ENCODE data around the gene OR5AU1. TPM values are rescaled to one million over a fixed set of nuclear protein-coding genes. Genes with fewer than 3 reads are reported as not detected.

Gene OR5AU1
- total RNA-seq, 1 donor from 2014 or later: not detected

DNA sequence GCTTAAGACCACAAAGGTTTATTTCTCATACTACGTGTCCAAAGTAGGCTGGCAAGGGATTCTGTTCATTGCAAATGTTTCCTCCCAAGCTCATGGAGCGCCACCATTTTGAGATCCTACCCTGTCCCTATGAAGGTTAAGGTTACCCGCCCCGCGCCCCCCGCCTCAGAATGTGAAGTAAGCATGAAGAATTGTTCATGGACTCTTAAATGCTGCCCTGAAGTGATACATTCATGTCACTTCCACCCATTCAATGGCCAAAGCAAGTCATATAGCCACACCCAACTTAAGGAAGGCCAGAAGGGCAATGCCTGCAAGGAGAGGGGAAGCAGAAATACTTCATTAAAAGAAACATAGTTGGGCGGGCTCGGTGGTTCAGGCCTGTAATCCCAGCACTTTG is 50.8 kb downstream of the OR5AU1 start:
- H3K36me3 ChIP-seq (ENCODE audit: insufficient read depth, low read length): no peaks in the 10 kb centered on the region
- H3K4me3 ChIP-seq (ENCODE audit: insufficient read depth, low read depth, low read length): no peak overlapping the region
- Mint-ChIP-seq H3K4me3 (ENCODE audit: unreplicated experiment) (no peak overlapping the region), H3K27ac (ENCODE audit: unreplicated experiment) (no peak overlapping the region), H3K9me3 (ENCODE audit: unreplicated experiment) (no peaks in the 10 kb centered on the region), H3K27me3 (ENCODE audit: low read depth, unreplicated experiment) (no peaks in the 10 kb centered on the region), H3K4me1 (ENCODE audit: low read depth, unreplicated experiment) (peaks cover 50% of the 10 kb centered on the region), H3K36me3 (ENCODE audit: low read depth, unreplicated experiment) (no peaks in the 10 kb centered on the region)
- DNase-seq (ENCODE audit: low read depth): no peak
- TF ChIP-seq, protein P1, sequence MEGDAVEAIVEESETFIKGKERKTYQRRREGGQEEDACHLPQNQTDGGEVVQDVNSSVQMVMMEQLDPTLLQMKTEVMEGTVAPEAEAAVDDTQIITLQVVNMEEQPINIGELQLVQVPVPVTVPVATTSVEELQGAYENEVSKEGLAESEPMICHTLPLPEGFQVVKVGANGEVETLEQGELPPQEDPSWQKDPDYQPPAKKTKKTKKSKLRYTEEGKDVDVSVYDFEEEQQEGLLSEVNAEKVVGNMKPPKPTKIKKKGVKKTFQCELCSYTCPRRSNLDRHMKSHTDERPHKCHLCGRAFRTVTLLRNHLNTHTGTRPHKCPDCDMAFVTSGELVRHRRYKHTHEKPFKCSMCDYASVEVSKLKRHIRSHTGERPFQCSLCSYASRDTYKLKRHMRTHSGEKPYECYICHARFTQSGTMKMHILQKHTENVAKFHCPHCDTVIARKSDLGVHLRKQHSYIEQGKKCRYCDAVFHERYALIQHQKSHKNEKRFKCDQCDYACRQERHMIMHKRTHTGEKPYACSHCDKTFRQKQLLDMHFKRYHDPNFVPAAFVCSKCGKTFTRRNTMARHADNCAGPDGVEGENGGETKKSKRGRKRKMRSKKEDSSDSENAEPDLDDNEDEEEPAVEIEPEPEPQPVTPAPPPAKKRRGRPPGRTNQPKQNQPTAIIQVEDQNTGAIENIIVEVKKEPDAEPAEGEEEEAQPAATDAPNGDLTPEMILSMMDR (IDR thresholded peaks at IDR 0.05; ENCODE audit: insufficient read depth, low read depth, low read length): no peak
- TF ChIP-seq EZH2 (IDR thresholded peaks at IDR 0.05; ENCODE audit: insufficient read depth, low read length): no peak
- no peak overlapping the region for H3K9ac ChIP-seq (ENCODE audit: low read length)
- no peaks in the 10 kb centered on the region for H3K79me2 ChIP-seq (ENCODE audit: insufficient read depth, low read length)
- no peaks in the 10 kb centered on the region for H3K9me3 ChIP-seq (ENCODE audit: insufficient read depth, low read depth, low read length)
- H3K4me2 ChIP-seq (ENCODE audit: low read length): no peak overlapping the region
- H3K27me3 ChIP-seq (ENCODE audit: insufficient read depth, low read length): no peaks in the 10 kb centered on the region
- no peak overlapping the region for H3K27ac ChIP-seq (ENCODE audit: low read depth, low read length)
- peaks cover 25% of the 10 kb centered on the region for H3K4me1 ChIP-seq (ENCODE audit: insufficient read depth, low read length)
- no peak for FAIRE-seq
- no peaks in the 10 kb centered on the region for H4K20me1 ChIP-seq (ENCODE audit: insufficient read depth, low read length)
- no peak overlapping the region for H2AFZ ChIP-seq (ENCODE audit: low read depth, low read length)

Other genes starting within 250 kb of the OR5AU1 start
- not detected in 2 replicates for gene RNASE2, start 200.6 kb downstream of the OR5AU1 start, total RNA-seq
- 45.1 and 49.0 TPM in 2 replicates for gene METTL17, start 166.1 kb downstream of the OR5AU1 start, total RNA-seq
- gene SLC39A2, start 156.8 kb downstream of the OR5AU1 start, total RNA-seq: 0.30 TPM in 1 of 2 replicates, not detected in the other
- 11.8 and 12.6 TPM in 2 replicates for gene NDRG2, start 131.0 kb downstream of the OR5AU1 start, total RNA-seq
- not detected in 2 replicates for gene TPPP2, start 125.8 kb downstream of the OR5AU1 start, total RNA-seq
- gene RNASE13, start 121.3 kb downstream of the OR5AU1 start, total RNA-seq: not detected in 2 replicates
- gene RNASE7, start 113.7 kb downstream of the OR5AU1 start, total RNA-seq: 0.19 TPM in 1 of 2 replicates, not detected in the other
- not detected in 2 replicates for gene RNASE8, start 98.2 kb downstream of the OR5AU1 start, total RNA-seq
- 99.9 and 129 TPM in 2 replicates for gene ARHGEF40, start 85.8 kb downstream of the OR5AU1 start, total RNA-seq
- 24.2 and 31.9 TPM in 2 replicates for gene ZNF219, start 57.4 kb downstream of the OR5AU1 start, total RNA-seq
- 1.4 and 2.2 TPM in 2 replicates for gene TMEM253, start 55.0 kb downstream of the OR5AU1 start, total RNA-seq
- gene HNRNPC, start 113.4 kb upstream of the OR5AU1 start, total RNA-seq: 525 and 536 TPM in 2 replicates
- not detected in 2 replicates for gene RPGRIP1, start 124.0 kb upstream of the OR5AU1 start, total RNA-seq
- gene SUPT16H, start 228.0 kb upstream of the OR5AU1 start, total RNA-seq: 65.7 and 74.3 TPM in 2 replicates

Data from astrocyte (in vitro differentiated cells and primary cell).